IPS DF 6.9 (cell line): Measurements from ENCODE around the gene RNF39.
A peak's percentile ranks its signal among the peaks of the same experiment; 100 is the strongest.
"Not testable (repeated sequence)": the region's sequence is repeated elsewhere in the genome, so short reads cannot be mapped to it uniquely, and the experiment has no call there.

Experiments used
- DNase-seq: peaks from one replicate; pipeline ENCODE4 v3.0.0-alpha.2; 2013; ENCODE audit warnings: low read depth, low spot score
- H3K27ac ChIP-seq: one replicate; pipeline ENCODE4 v1.5.1; 2013; ENCODE audit warnings: low read length, control low read depth
- H3K27me3 ChIP-seq: 2 replicates; pipeline ENCODE4 v1.6.1; 2013; ENCODE audit warnings: mild to moderate bottlenecking, low read length; ENCODE audit not compliant: control insufficient read depth, insufficient read depth
- H3K36me3 ChIP-seq: 2 replicates; pipeline ENCODE4 v1.6.1; 2013; ENCODE audit warnings: low read length; ENCODE audit not compliant: control insufficient read depth, insufficient read depth
- H3K4me1 ChIP-seq: 2 replicates; pipeline ENCODE4 v1.6.1; 2013; ENCODE audit warnings: low read length; ENCODE audit not compliant: control insufficient read depth, insufficient read depth
- H3K4me3 ChIP-seq: 2 replicates; pipeline ENCODE4 v1.5.1; 2013; ENCODE audit warnings: mild to moderate bottlenecking, low read length
- H3K9me3 ChIP-seq: 2 replicates; pipeline ENCODE4 v1.6.1; 2013; ENCODE audit warnings: low read length, inconsistent platforms; ENCODE audit not compliant: control insufficient read depth, insufficient read depth
- WGBS: extraction: QIAGEN DNeasy Blood & Tissue Kit; methylation state at CpG from one replicate; pipeline ENCODE4 v1.1.7; 2013; ENCODE audit warnings: mixed read lengths, missing lambda C conversion rate; ENCODE audit not compliant: insufficient read length, insufficient coverage; 5-methylcytosine and 5-hydroxymethylcytosine counted together

RNF39 gene

GRCh38 chr6:30075094-30075789, at the start of gene RNF39:
TSS of gene RNF39 (minus strand) at chr6:30075769. CDS start at chr6:30075585, 184 bp downstream.
- no peak for DNase-seq
- H3K27ac ChIP-seq: no peak within 1 kb of the TSS
- no peaks in the 10 kb centered on the region for H3K36me3 ChIP-seq
- no CpG with 5 or more reads among the region's 64 CpGs for WGBS
- peaks cover 51% of the 10 kb centered on the region for H3K27me3 ChIP-seq
- H3K4me1 ChIP-seq: 0 out of 2 replicates have a peak, but pooled peaks cover 2% of the 10 kb centered on the region
- no peaks in the 10 kb centered on the region for H3K9me3 ChIP-seq
- H3K4me3 ChIP-seq: peak within 1 kb of the TSS; percentile 38; the same call in 1 of the 2 replicates

- H3K27me3 ChIP-seq: peaks cover 12% of the 10 kb centered on the region
- H3K4me3 ChIP-seq: no peak overlapping the region
- no CpG with 5 or more reads among the region's 2 CpGs for WGBS
- H3K9me3 ChIP-seq: no peaks in the 10 kb centered on the region
- no peak overlapping the region for H3K27ac ChIP-seq
- H3K4me1 ChIP-seq: no peaks in the 10 kb centered on the region
- H3K36me3 ChIP-seq: no peaks in the 10 kb centered on the region
- no peak for DNase-seq
These were observed 46.9 kb upstream of the RNF39 start for GRCh38 chr6:30122515-30122914.

GRCh38 chr6:30121446-30122366, 46.1 kb upstream of the RNF39 start:
- no peak for DNase-seq
- H3K4me3 ChIP-seq: no peak overlapping the region
- WGBS: no CpG with 5 or more reads among the region's 10 CpGs
- no peaks in the 10 kb centered on the region for H3K4me1 ChIP-seq
- H3K9me3 ChIP-seq: no peaks in the 10 kb centered on the region
- peaks cover 8% of the 10 kb centered on the region; the same call in 1 of the 2 replicates for H3K27me3 ChIP-seq
- H3K36me3 ChIP-seq: no peaks in the 10 kb centered on the region
- H3K27ac ChIP-seq: no peak overlapping the region

- not testable (repeated sequence) for H3K27ac ChIP-seq, H3K4me1 ChIP-seq
- no CpG with 5 or more reads among the region's 5 CpGs for WGBS
These were observed 43.1 kb upstream of the RNF39 start for GRCh38 chr6:30118691-30119090.

GRCh38 chr6:30116724-30117123, 41.2 kb upstream of the RNF39 start:
- H3K4me3 ChIP-seq: no peak overlapping the region
- no peaks in the 10 kb centered on the region for H3K9me3 ChIP-seq
- no CpG with 5 or more reads among the region's 6 CpGs for WGBS
- H3K27ac ChIP-seq: no peak overlapping the region
- H3K36me3 ChIP-seq: no peaks in the 10 kb centered on the region
- no peaks in the 10 kb centered on the region for H3K4me1 ChIP-seq
- no peak for DNase-seq
- no peaks in the 10 kb centered on the region; the same call in 1 of the 2 replicates for H3K27me3 ChIP-seq

More at GRCh38 chr6:30118691-30119090, 43.1 kb upstream of the RNF39 start:
- DNase-seq, H3K36me3 ChIP-seq, H3K27me3 ChIP-seq, H3K4me3 ChIP-seq, H3K9me3 ChIP-seq: not testable (repeated sequence)

GRCh38 chr6:30113841-30114240, 38.3 kb upstream of the RNF39 start:
- Histone ChIP-seq H3K27me3 (peaks cover 2% of the 10 kb centered on the region), H3K4me3 (no peak overlapping the region), H3K27ac (no peak overlapping the region), H3K4me1 (no peaks in the 10 kb centered on the region), H3K36me3 (no peaks in the 10 kb centered on the region), H3K9me3 (no peaks in the 10 kb centered on the region)
- no CpG with 5 or more reads among the region's 1 CpG for WGBS
- no peak for DNase-seq

GRCh38 chr6:30113003-30113759, 37.6 kb upstream of the RNF39 start, which contains the start of gene TRIM31:
TSS of gene TRIM31 (minus strand) at chr6:30113090. CDS start at chr6:30112805, 285 bp downstream.
- no peak within 1 kb of the TSS for H3K4me3 ChIP-seq
- no peaks in the 10 kb centered on the region for H3K36me3 ChIP-seq
- no peaks in the 10 kb centered on the region for H3K9me3 ChIP-seq
- DNase-seq: no peak
- H3K4me1 ChIP-seq: no peaks in the 10 kb centered on the region
- 100% methylated on average over 1 of the region's 3 CpGs for WGBS
- H3K27me3 ChIP-seq: peaks cover 2% of the 10 kb centered on the region
- H3K27ac ChIP-seq: no peak within 1 kb of the TSS

GRCh38 chr6:30112402-30112994, 36.9 kb upstream of the RNF39 start:
- no peaks in the 10 kb centered on the region for H3K36me3 ChIP-seq
- H3K9me3 ChIP-seq: no peaks in the 10 kb centered on the region
- no peak for DNase-seq
- H3K27ac ChIP-seq: no peak overlapping the region
- H3K27me3 ChIP-seq: peaks cover 2% of the 10 kb centered on the region
- WGBS: no CpG with 5 or more reads among the region's 10 CpGs
- H3K4me3 ChIP-seq: no peak overlapping the region
- H3K4me1 ChIP-seq: no peaks in the 10 kb centered on the region

- Histone ChIP-seq H3K36me3 (no peaks in the 10 kb centered on the region), H3K27ac (no peak overlapping the region), H3K4me1 (no peaks in the 10 kb centered on the region), H3K9me3 (no peaks in the 10 kb centered on the region), H3K4me3 (no peak overlapping the region), H3K27me3 (peaks cover 2% of the 10 kb centered on the region)
- WGBS: no CpG with 5 or more reads among the region's 27 CpGs
- DNase-seq: no peak
These were observed 35.8 kb upstream of the RNF39 start for GRCh38 chr6:30111266-30111856.
